NCI-H2227 treated with DMSO at 0.1 percent for 48 hours (cell line): ENCODE results near the gene C19orf67.

Experiments used
- DNase-seq: peaks from one replicate; lab custom pipeline; 2025; lab: John Stamatoyannopoulos, UW

The C19orf67 gene

DNA sequence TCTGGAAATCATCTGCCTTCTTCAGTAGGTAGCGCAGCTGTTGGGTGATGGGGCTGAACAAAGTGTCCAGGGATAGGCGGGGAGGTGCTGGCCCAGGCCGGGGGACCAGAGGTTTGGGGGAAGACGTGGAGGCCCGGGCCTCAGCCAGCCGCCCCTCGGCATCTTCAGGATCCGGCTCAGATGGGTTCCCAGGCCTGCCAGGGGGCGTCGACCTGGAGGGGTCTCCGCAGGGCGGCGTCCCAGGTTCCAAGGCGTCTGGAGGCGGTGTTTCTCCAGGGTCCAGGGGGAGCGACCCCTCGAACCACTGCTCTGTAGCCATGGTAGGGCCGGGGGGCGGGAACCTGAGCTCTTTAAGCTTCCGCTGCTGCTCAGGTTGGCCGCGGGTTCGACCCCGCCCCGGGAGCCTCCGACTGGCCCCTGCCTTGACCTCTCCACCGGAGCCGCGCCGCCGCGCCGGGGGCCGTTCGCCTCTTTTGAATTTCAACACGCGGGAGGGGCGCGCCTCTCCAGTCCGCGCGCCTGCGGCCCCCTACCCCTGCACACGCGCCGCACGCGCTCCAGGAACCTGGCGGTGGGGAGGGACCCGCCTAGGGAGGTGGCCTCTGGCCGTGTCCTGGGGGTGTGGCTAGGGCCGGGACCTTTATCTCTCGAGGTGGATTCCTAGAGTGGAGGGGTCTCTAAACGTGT is at the start of gene C19orf67:
C19orf67 (minus strand) TSS at position 475 of the 687 bp plus-strand sequence; CDS start at position 319, 156 bp downstream.
- DNase-seq, result no peak

DNA sequence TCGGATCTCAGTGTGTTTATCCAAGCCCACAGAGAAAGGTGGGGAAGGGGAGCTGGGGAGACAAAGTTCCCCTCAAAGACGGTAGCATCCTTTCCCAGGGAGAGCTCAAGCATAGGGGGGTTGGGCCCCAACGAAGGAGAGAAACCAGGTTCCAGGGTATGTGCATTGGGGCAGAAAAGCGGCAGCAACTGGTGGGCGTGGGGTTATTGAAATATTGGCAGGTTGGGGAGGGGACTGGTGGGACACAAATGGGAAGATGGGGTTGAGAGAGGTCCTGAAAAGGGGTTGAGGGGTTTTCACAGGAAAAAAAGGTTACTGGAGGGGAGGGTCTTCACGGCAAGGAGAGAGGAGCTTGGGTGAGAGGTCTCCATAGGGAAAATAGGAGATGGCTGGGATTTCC is 49.8 kb upstream of the C19orf67 start:
- DNase-seq, result no peak

DNA sequence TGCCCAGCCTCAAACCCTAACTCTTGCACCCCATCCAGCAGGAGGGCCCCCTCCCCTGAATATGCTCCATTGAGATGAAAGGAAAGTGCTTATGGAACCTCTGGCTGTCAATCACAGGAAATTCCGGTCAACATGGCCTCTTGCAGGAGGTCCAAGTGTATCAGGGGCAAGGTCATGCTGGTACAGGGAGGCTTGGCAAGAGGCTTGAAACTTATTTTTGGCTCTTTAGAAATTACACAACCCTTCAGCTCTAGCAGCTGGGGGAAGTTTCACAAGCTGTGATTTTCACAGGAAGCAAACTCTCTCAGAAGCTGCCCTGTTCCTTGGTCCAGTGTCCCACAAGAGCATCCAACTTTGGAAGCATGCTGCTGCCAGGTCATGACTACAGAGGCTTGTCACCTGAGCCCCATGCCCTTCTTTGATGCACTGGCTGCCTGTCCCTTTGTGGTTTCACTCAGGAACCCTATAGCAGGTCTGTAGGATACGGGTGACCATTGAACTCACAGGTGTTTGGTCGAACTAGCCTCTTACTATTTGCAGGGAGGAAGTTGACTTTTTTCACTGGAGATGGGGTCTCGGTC is 42.4 kb upstream of the C19orf67 start:
- no peak for DNase-seq

DNA sequence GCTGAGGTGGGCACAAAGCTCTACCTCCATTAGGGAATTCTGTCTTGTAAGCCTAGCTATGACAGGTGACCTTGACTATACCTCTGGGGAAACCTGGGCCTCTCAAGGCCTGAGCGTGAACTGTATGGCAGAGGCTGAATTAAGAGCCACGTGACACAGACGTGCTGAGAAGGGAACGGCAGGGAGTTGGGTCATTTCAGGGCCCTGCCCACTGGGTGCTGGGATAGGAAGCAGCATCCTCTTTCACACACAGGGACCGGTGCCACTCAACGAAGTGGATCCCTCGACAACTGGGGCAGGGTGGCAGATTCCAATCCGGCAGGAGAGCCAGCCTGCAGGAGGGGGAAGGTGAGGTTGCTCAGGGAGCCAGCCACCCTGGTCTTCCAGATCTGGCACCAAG is 41.6 kb upstream of the C19orf67 start:
- DNase-seq, result no peak

DNA sequence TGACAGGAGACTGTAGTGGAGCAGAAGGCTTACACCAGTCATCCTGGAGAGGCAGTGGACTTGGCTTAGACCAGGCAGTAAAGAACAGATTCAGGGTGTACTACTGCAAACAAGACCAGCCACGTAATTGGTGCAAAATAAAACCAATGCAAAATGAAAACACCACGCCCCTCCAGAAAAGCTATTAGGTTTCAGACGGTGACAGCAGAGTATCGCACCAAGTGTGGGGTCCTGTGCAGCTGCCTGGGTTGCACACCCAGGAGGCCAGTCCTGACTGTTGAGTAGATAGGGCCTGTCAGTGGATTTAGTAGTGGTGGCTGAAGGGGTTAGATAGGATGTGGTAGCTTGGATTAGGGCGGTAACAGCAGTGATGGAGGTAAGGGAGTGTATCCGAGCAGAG is 37.3 kb upstream of the C19orf67 start:
- DNase-seq, result no peak

DNA sequence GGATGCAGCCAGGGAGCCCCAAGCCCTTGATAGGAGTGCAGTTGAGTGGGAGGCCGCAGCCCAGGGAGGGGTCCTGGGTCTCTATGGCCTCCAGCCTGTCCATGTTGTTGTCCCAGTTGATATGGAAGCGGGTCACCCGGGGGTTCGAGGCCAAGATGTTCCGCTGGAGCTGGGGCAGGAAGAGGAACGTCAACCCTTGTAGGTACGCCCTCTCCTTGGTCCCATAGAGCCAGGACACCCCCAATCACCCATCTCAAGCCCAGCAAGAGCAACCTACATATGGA is 34.9 kb upstream of the C19orf67 start:
- DNase-seq, result no peak

DNA sequence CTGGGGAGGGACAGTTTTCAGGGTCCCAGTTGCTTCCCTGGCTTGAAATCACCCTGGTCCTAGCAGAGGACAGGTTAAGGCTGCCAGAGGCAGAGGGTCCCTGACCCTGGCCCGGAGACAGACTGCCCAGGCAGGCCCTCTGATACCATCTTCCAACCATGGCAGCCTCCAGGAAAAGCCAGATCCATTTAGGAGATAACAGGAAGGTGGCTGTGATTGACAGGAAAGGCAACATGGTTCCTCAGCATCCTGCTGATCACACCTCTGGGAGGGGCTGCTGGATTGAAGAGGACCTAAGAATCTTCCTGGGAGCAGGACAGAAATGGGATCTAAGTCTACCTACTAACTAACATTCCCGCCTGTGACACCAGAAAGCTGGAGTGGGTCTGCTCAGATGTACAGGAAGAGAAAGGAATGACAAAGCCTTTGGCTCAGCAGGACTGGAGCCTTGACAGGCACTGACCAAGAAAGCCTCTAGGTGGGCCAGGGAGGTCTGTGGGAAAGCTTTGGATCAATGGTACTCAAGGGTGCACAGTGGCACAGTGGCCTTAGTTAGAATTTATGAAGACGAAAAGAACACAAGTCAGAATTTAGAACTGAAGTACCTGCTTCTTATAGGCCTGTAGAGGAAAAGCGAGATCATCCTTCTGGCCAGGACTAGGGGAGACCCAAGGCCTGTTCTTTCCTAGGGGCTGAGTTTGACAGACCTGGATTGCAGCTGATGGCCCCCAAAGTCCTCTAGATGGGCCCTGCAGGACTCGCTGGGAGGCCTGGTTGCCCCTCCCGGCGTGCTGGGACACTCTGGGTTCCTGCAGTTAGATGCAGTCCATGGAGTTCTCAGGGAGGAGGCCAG is 34.3 kb upstream of the C19orf67 start:
- DNase-seq, result no peak

DNA sequence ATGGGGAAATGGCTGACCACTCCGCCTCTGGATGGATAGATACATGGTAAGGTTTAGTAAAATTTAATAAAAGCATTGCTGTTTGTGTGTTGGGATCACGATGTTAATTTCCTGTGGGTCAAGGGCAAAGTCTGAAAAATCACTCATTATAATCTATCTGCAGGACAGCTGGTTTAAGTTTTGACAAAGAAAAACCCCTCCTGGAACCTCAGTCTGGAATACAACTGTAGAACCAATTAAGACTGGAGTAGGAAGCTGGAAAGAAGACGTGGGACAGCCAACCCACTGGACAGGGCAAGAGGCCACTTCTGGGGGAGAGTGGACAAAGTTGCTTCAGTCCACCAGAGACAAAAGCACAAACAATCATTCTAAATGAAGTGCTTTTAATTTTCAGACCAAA is 33.6 kb upstream of the C19orf67 start:
- no peak for DNase-seq

DNA sequence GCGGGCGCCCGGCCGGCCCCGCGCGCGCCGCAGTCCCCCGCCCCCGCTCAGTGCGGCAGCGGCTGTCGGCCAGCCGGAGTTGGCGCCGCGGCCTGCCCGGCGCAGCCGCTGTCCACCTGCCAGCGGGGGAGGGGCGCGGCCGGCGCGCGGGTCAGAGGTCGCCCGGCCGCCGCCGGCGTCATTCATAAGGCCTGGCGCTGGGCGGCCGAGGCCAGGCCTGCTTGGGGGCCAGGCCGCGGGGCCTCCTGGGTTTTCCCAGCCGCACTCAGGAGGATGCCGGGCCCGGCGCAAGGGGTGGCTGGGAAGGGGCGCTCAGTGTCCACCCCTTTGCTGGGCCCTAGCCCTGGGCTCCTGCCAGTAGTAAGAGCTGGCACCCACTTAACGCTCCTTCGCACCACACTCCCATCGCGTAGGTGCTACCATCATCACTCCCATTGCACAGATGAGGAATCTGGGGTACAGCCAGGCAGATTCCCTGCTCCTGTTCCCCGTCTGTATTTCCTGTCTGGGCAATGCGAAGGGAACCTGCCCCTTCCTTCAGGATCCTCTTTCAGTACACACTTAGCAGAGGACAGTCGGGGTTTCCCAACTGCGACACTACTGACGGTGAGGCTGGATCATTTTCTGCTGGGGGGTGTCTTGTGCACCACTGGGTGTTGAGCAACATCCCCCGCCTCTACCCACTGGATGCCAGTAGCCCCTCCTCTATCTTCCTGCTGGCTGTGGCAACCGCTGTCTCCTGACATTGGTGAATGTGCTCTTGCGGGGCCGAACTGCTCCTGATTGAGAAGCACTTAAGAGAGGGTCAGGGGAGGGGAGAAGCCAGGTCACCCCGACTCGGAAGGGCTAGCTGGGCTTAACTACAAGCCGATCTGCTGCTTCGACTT is 32.8 kb upstream of the C19orf67 start:
- peak; percentile 34 for DNase-seq

DNA sequence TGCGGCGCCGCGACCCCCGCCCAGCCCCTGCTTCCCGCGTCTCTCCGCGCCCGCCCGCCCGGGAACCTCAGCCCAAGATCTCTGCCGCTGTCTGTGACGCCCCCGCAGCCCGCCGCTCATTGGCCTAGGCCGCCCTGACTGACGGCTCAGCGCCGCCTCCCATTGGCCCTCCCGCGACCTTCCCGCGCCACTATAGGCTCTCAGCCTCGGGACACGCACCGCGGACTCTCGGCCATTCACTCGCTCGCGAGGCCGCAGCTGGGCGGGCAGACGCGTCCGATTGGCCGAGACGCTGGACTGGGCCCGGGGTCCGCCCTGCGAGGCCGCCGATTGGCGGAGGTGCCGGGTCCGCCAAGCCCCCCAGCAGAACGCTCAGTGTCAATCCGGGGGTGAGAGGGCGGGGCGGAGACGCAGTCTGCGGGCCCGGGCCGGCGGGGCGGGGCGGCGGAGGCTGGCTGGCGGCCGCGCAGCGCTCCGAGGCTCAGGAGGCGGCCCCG is 32.1 kb upstream of the C19orf67 start, which contains the start of gene PRKACA:
PRKACA (minus strand) TSS at position 95 of the 497 bp plus-strand sequence. CDS start 215 bp downstream, outside the sequence.
- peak; percentile 90 for DNase-seq

DNA sequence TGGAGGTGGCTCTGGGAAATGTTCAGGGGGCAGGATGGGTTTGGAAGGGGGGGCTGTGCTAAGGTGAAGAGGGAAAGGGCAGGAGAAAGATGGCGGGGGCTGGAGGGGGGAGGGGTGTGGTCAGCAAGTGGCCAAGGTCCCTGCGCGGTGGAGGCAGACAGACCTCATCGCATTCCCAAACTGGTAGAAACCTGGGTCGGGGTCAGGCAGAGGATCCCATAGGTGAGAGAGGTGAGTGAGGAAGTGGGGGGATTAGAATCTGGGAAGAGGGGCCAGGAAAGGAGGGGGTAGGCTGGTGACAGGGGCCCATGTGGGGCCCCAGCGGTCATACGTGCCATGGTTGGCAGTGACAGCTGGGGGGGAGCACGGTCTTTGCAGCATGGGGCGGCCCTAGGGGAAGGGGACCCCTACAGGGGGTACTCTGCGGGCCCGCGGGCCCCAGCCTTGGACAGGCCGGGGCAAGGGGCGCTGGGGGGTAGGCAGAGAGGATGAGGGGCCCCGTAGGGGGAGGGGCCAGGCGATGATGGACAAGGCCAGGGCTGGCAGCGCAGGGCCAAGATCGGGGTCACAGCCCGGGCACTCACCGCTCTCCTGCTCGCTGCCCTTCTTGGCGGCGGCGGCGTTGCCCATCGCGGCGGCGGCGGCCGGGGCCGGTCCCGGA is 31.5 kb upstream of the C19orf67 start:
- DNase-seq, result no peak

DNA sequence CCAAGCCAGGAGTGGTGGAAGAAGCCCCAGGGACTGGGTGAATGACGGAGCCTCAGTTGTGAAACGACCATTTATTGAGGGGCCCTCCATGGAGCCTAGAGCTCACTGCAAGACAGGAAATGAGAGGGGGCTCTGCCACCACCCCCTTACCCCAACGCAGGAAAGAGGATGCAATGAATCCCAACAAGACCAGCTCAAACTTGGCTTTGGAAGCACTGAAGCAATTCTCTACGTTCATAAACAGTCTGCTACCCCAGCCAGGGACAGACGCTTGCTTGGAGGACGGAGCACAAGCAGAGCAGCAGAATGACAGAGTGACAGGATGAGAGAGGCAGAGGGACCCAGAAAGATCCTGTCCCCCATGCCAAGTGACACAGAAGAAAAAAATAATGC is 30.9 kb upstream of the C19orf67 start:
- no peak for DNase-seq

DNA sequence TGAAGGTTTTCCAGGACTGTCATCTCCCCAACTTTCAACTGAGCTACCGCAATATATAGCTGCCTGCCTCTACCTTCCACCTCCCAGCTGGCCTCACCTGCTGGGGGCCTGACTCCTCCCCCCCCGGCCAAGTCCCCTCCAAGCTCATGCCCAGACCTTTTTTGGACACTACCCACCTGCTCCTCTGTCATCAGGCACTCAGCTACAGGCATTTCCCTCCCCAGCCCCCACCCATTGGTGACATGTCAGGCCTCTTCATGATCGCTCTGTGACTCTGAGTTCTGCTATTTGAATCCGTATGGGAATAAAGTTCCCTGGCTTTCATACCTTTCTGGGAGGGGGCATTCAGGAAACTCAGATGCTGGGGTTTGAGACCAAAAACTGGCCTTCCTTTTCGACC is 30.2 kb upstream of the C19orf67 start:
- DNase-seq, result no peak

DNA sequence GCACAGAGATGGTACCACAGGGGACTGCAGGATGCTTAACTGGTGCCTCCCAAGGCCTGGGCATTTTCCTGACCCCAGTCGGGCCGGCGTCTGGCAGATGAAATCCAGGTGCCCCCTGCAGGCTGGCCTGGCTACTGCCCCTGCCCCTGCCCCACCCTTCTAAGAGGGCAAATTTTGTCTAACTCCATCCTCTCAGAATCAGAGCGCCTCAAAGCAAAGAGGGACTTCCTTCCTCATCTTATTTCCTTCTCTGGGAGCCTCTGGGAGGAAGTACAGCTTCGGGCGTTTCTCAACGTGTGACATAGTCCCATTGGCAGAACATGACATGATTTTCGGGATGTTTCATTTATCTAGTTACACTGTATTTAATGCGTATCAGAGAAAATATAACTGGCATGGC is 29.3 kb upstream of the C19orf67 start:
- no peak for DNase-seq

DNA sequence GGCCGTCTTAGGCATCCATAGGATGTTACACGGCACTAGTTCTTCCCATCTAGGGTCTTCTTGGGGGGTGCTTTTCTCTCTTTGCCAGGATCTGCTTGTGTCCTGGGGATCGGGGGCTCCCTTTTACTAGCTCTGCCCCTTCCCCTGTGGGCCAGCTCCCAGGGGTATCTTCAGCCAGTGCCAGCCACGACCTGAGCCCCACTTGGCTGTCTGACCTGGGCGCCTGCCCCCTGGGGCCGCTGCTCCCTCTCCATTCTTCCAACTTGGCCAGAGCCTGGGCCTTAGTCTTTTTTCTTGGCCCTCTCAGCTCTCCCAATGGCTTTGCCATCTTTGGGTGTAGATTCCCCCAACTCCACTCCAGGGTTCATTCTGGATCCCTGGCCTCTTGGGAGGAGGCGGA is 28.9 kb upstream of the C19orf67 start:
- DNase-seq, result no peak

DNA sequence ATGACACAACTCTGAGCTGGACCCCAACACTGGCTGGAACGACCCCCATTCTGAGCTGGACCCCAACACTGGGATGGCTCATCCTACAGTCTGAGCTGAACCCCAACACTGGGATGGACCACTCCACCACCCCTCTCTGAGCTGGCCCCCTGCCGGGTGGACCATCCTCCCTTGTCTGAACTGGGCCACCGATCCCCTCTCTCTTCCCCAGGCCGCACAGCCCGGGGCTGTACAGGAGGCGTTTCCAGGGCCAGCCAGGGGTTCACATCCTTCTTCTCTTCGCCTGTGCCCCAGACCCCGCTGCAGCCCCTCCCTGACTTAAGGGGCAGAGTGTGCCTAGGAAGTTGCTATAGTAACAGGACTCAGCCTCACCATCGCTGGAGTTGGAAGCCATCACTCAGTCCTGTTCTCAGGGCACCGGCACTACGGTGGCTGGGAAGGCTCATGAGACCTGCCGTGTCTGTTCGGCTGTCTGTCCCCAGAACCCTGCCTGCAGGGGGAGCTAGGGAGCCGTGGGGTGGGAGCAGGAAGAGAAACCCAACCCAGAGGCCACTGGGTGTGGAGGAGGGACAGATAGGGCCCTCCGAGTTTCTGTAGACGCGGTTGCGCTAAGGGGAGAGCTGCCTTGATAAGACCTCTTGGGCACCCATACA is 28.3 kb upstream of the C19orf67 start:
- DNase-seq, result no peak

DNA sequence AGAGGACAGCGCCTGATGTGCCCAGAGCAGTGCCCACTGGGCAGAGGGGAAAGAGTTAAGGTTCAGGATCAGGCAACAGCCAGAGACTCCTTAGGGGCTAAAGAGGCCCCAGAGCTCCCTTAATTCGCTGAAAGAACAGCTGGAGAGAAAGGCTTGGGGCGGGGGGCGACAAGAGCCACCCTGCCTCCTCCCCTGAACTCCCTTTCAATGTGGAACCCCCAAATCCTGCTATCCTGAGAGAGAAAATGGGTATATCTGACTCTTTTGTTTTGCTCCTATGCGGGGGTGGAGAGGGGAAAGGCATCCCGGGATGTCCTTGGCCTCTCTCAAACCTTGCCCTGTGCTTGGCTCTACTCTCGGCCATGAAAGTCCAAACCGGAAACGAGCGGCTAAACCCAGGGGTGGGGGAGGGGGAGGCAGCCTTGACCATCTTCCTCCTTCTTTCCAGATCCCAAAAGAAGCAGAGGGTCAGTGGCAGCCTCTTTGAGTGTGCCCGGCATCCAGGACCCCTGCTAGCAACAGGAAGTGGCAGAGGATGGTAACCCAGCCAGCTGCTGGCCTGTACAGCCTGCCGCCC is 27.3 kb upstream of the C19orf67 start:
- no peak for DNase-seq

DNA sequence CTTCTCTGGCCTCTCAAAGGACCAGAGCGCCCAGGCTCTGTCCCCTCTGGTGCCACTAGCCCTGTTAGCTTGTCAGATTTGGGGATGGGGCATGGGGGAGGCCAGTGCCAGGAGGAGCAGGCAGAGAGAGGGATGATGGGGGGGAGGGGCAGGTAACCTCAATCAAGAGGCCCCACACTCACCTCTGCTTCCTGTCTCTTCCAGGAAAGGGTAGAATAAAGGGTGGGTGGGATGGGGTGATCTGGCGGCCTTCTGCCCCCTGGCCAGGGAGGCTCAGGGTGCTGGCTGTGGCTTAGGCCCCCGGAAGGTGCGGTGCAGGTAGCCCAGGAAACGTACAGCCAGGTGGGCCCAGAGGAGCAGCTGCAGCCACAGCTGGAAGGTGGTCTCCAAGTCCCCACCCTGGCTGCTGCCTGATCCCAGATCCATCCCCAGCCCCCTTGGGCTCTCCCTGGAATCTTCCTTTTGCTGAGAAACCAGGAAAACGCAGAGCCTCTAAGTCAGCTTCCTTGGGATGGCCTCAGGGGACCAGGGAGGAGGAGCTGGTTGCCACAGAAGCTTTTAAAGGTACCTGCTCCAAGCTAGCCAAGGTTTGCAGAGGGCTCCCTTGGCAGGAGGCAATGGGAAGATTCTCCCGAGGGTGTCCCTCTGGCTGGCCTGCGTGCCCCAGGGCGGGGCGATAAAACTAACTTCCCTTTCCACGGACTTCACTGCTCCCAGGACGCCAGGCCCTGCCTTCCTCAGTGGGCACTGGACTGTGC is 26.6 kb upstream of the C19orf67 start:
- DNase-seq, result no peak

DNA sequence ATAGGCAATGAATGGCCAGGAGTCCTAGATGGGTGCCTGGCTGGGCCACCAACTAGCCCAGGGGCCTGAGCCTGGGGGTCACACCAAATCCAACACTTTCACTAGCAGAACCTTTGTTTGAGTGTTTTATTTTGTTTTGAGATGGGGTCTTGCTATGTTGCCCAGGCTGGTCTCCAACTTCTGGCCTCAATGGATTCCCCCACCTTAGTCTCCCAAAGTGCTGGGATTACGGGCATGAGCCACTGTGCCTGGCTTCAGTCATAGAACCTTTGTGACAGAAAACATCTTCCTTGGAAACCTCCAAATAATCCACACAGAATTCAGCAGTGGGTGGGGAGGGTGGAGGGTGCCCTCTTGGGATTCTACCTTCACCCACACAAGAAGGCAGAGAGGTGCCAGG is 25.9 kb upstream of the C19orf67 start:
- DNase-seq, result no peak

DNA sequence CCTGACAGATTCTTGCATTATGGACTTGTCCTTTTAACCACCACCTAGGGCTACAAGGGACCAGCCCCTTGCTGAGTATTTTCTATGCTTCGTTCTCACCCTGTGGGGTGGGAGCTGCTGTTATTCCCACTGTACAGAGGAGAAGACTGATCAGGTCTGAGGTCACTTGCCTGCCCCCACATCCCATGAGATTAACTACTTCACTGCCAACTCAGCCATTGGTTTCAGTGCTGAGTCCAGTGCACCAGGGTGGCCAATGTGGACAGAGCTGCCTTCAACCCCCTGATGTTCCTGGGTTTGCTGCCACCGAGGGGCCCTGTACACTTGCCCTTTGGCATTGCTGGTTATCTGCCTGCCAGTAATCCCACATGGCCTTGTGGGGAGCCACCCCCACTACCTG is 25.1 kb upstream of the C19orf67 start:
- DNase-seq, result no peak
